Measurements from ENCODE around the gene GFER. TPM values are rescaled to one million over a fixed set of nuclear protein-coding genes. Genes with fewer than 3 reads are reported as not detected.

Gene GFER
- polyA plus RNA-seq, 1 of the 3 experiments (the other 2 are of a cell fraction), result 20.4 TPM

GRCh38 chr16:2034696-2035430, 50.9 kb downstream of the GFER start:
- Histone ChIP-seq H3K4me2 (peak overlapping the region; percentile 83; the same call in 1 of the 2 replicates), H3K79me2 (ENCODE audit: insufficient read depth) (peaks cover 20% of the 10 kb centered on the region; the same call in 1 of the 2 replicates), H3K9me3 (no peaks in the 10 kb centered on the region), H3K27ac (ENCODE audit: low read depth in 2 of 2, low read length in 1 of 2) (peak overlapping the region; percentile 73 to 78; a peak in 3 of 4 replicates), H3K9me2 (no peaks in the 10 kb centered on the region), H3K4me1 (ENCODE audit: control insufficient read depth in 1 of 2, insufficient read depth in 2 of 2, low read depth in 1 of 2, low read length in 1 of 2) (peaks cover 33 to 62% of the 10 kb centered on the region in 2 experiments; a peak in 3 of 4 replicates), H3F3A (replicated peaks; ENCODE audit: insufficient read depth) (peaks cover 3% of the 10 kb centered on the region), H3K36me3 (replicated peaks in 1 of 2; ENCODE audit: control insufficient read depth in 1 of 2, insufficient read depth in 2 of 2, low read length in 1 of 2) (peaks cover 0 to 11% of the 10 kb centered on the region in 2 experiments), H3K27me3 (ENCODE audit: insufficient read depth) (no peaks in the 10 kb centered on the region), H2AFZ (ENCODE audit: low read depth) (no peak overlapping the region), H4K20me1 (ENCODE audit: insufficient read depth) (no peaks in the 10 kb centered on the region), H3K4me3 (ENCODE audit: low read depth in 2 of 2, low read length in 1 of 2) (no peak overlapping the region), H3K9ac (peak overlapping the region; percentile 61)
- POLR2A ChIA-PET, result no interaction called here
- TF ChIP-seq RCOR1 (IDR thresholded peaks at IDR 0.05; ENCODE audit: low read length), result no peak
- no peak for TF ChIP-seq SIN3A (IDR thresholded peaks at IDR 0.05; ENCODE audit: borderline replicate concordance, low read depth, low read length)
- TF ChIP-seq FOSL2 (IDR thresholded peaks at IDR 0.05; ENCODE audit: borderline replicate concordance, low read depth), result no peak
- no peak for TF ChIP-seq RXRA (IDR thresholded peaks at IDR 0.05; ENCODE audit: borderline replicate concordance, low read depth)
- no peak for TF ChIP-seq MXI1 (IDR thresholded peaks at IDR 0.05; ENCODE audit: low read depth, low read length)
- TF ChIP-seq NFIC (IDR thresholded peaks at IDR 0.05; ENCODE audit: borderline replicate concordance), result no peak
- no peak for TF ChIP-seq CHD2 (IDR thresholded peaks at IDR 0.05; ENCODE audit: low read length, partially characterized antibody)
- no peak for TF ChIP-seq PBX3 (IDR thresholded peaks at IDR 0.05)
- 100% methylated on average over 6 of the region's 17 CpGs for WGBS (ENCODE audit: low lambda C conversion rate)
- CTCF ChIA-PET, result interaction anchor here (1.0 to 1.2 kb wide), 2 partner anchors 9 to 106 kb away, joined by 3 read pairs; no protein-coding TSS in a partner anchor
- DNase-seq, result no peak

DNA sequence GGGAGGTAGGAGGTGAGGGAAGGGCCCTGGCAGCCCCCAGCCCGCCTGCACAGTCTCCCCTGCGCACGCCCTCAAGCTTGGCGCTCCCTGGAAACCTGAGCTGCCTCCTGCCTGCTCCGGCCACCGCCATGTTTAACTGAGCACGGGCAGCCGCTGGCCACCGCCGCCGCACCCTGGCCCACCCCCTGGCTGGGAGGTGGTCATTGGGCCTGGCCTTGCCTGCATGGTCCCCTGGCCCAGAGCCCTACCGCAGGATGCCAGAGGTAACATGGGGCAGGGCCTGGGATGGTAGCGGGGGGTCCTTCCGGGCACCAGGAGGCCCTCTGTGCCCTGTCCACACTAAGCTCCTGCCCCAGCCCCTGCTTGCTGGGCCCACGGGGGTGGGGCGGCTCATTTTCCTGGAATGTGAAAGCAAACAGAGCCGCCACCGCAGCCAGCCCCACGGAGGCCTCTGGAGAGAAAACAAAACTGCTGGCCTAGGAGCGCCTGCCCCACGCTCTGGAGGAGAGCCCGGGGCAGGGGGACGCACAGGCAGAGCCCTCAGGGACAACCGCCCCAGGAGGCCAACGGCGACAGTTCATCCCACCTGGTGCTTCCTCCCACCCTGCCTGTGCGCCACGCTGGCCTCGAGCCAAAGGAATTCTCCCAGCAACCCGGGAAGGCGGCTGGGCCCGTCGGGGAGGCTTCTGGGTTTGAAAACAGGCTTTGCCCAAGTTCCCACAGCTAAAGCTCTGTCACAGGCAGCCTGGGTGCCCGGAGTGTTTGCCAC, 51.6 kb downstream of the GFER start:
- DNase-seq, result peak; percentile 66
- CTCF ChIA-PET, result interaction anchor here (1.0 to 1.2 kb wide), 3 partner anchors 8 to 105 kb away, joined by 3 read pairs; no protein-coding TSS in a partner anchor
- peaks cover 3% of the 10 kb centered on the region for H3F3A ChIP-seq (replicated peaks; ENCODE audit: insufficient read depth)
- H3K36me3 ChIP-seq (replicated peaks in 1 of 2; ENCODE audit: control insufficient read depth in 1 of 2, insufficient read depth in 2 of 2, low read length in 1 of 2), result peaks cover 0 to 7% of the 10 kb centered on the region in 2 experiments
- H3K27me3 ChIP-seq (ENCODE audit: insufficient read depth), result no peaks in the 10 kb centered on the region
- H2AFZ ChIP-seq (ENCODE audit: low read depth), result no peak overlapping the region
- H3K9ac ChIP-seq, result peak overlapping the region; percentile 61
- WGBS (ENCODE audit: low lambda C conversion rate), result 53% methylated on average over 13 of the region's 34 CpGs
- H3K9me2 ChIP-seq, result no peaks in the 10 kb centered on the region
- POLR2A ChIA-PET, result no interaction called here
- H3K27ac ChIP-seq (ENCODE audit: low read depth in 2 of 2, low read length in 1 of 2), result peak overlapping the region; percentile 73 to 78
- peaks cover 33 to 69% of the 10 kb centered on the region in 2 experiments; a peak in 3 of 4 replicates for H3K4me1 ChIP-seq (ENCODE audit: control insufficient read depth in 1 of 2, insufficient read depth in 2 of 2, low read depth in 1 of 2, low read length in 1 of 2)
- peak; percentile 59; the same call in 1 of the 2 replicates for TF ChIP-seq TEAD4 (IDR thresholded peaks at IDR 0.05; ENCODE audit: borderline replicate concordance, insufficient read depth)
- peak; percentile 80 for TF ChIP-seq NFIC (IDR thresholded peaks at IDR 0.05; ENCODE audit: borderline replicate concordance)
- TF ChIP-seq GABPA (IDR thresholded peaks at IDR 0.05; ENCODE audit: low read depth), result no peak
- no peak for TF ChIP-seq MEF2A (IDR thresholded peaks at IDR 0.05; ENCODE audit: borderline replicate concordance, low read depth)
- no peak for TF ChIP-seq POLR2AphosphoS5 (IDR thresholded peaks at IDR 0.05; ENCODE audit: low read depth, low read length)
- H3K79me2 ChIP-seq (ENCODE audit: insufficient read depth), result peaks cover 20% of the 10 kb centered on the region; the same call in 1 of the 2 replicates
- H3K4me2 ChIP-seq, result peak overlapping the region; percentile 83
- H3K9me3 ChIP-seq, result no peaks in the 10 kb centered on the region
- H3K4me3 ChIP-seq (ENCODE audit: low read depth in 2 of 2, low read length in 1 of 2), result no peak overlapping the region
- H4K20me1 ChIP-seq (ENCODE audit: insufficient read depth), result no peaks in the 10 kb centered on the region
